Hepatocyte (in vitro differentiated cells): Measurements from ENCODE around the gene PROC.

Experiments used
- EZH2 ChIP-seq: fragments of 200-600 bp; sonication (generic); IDR thresholded peaks from 2 replicates; pipeline ENCODE4 v1.6.1; 2016; ENCODE audit warnings: antibody characterized with exemption, mild to moderate bottlenecking, borderline replicate concordance
- TF ChIP-seq, protein P1 (sequence below): fragments of 200-600 bp; sonication (generic); IDR thresholded peaks from 2 replicates; pipeline ENCODE4 v1.5.1; 2016; ENCODE audit warnings: antibody characterized with exemption, mild to moderate bottlenecking; ENCODE audit not compliant: poor library complexity

DNA sequence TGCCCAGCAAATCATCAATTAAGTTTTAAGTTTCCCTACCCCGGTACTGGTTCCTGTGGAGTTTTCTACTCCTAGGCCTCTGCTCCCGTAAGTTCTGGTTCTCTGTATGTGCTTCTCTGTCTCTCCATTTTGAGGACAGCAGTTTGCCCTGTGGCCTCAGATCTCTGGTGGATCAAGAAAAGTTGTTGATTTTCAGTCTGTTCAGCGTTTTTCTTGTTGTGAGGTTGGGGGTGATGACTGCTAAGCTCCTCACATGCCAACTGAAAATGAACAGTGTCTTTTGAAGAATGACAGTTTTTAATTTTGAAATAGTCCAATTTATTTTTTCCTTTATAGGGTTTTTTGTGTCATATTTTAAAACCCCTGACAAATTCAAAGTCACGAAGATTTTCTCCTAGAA, 31.7 kb downstream of the PROC start:
- TF ChIP-seq, protein P1, sequence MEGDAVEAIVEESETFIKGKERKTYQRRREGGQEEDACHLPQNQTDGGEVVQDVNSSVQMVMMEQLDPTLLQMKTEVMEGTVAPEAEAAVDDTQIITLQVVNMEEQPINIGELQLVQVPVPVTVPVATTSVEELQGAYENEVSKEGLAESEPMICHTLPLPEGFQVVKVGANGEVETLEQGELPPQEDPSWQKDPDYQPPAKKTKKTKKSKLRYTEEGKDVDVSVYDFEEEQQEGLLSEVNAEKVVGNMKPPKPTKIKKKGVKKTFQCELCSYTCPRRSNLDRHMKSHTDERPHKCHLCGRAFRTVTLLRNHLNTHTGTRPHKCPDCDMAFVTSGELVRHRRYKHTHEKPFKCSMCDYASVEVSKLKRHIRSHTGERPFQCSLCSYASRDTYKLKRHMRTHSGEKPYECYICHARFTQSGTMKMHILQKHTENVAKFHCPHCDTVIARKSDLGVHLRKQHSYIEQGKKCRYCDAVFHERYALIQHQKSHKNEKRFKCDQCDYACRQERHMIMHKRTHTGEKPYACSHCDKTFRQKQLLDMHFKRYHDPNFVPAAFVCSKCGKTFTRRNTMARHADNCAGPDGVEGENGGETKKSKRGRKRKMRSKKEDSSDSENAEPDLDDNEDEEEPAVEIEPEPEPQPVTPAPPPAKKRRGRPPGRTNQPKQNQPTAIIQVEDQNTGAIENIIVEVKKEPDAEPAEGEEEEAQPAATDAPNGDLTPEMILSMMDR = no peak
- no peak for TF ChIP-seq EZH2
